Fibroblast of lung (primary cell): ENCODE data around the gene SYNDIG1. TPM values are rescaled to one million over a fixed set of nuclear protein-coding genes. Genes with fewer than 3 reads are reported as not detected.

ENCODE experiments used
- DNase-seq, 2 donors: peaks; one replicate each; pipeline versions ENCODE4 v3.0.0 to v3.0.0-alpha.2; 2010; ENCODE audit warnings: low read depth in 2 of 2
- H2AFZ ChIP-seq: 2 replicates; pipeline ENCODE4 v1.5.1; 2012; ENCODE audit warnings: low read length, control low read depth, inconsistent platforms
- H3K27ac ChIP-seq: 2 replicates; pipeline ENCODE4 v1.5.1; 2011; ENCODE audit warnings: low read length, control low read depth; ENCODE audit not compliant: insufficient read depth
- H3K27me3 ChIP-seq: 2 replicates; pipeline ENCODE4 v1.5.1; 2011; ENCODE audit warnings: mild to moderate bottlenecking, low read length; ENCODE audit not compliant: control insufficient read depth, insufficient read depth
- H3K36me3 ChIP-seq: 2 replicates; pipeline ENCODE4 v1.5.1; 2011; ENCODE audit warnings: low read length; ENCODE audit not compliant: control insufficient read depth, insufficient read depth
- H3K4me1 ChIP-seq: 2 replicates; pipeline ENCODE4 v1.5.1; 2011; ENCODE audit warnings: low read length; ENCODE audit not compliant: control insufficient read depth, insufficient read depth; ENCODE audit errors: extremely low read depth
- H3K4me2 ChIP-seq: 2 replicates; pipeline ENCODE4 v1.5.1; 2011; ENCODE audit warnings: low read length, control low read depth; ENCODE audit not compliant: insufficient read depth; ENCODE audit errors: extremely low read depth
- H3K4me3 ChIP-seq, 4 experiments: fragments of 200-600 bp in 1 of 4; sonication (generic) in 1 of 4; replicated peaks in 1 of 4; 2 replicates each; pipeline ENCODE4 v1.5.1; 2011 to 2016; ENCODE audit warnings: low read length in 4 of 4, low read depth in 3 of 4, mild to moderate bottlenecking in 3 of 4, control low read depth in 2 of 4, inconsistent platforms in 1 of 4, mixed read lengths in 1 of 4; ENCODE audit not compliant: insufficient read depth in 1 of 4; ENCODE audit errors: control extremely low read depth in 1 of 4
- H3K79me2 ChIP-seq: 2 replicates; pipeline ENCODE4 v1.5.1; 2012; ENCODE audit warnings: mild to moderate bottlenecking, low read length, inconsistent platforms; ENCODE audit not compliant: control insufficient read depth, insufficient read depth
- H3K9ac ChIP-seq: 2 replicates; pipeline ENCODE4 v1.5.1; 2011; ENCODE audit warnings: mild to moderate bottlenecking, low read length, control low read depth; ENCODE audit not compliant: insufficient read depth
- H3K9me3 ChIP-seq: 2 replicates; pipeline ENCODE4 v1.5.1; 2012; ENCODE audit warnings: low read depth, low read length; ENCODE audit not compliant: control insufficient read depth, insufficient read depth
- H4K20me1 ChIP-seq: 2 replicates; pipeline ENCODE4 v1.5.1; 2011; ENCODE audit warnings: low read length; ENCODE audit not compliant: control insufficient read depth, insufficient read depth; ENCODE audit errors: extremely low read depth
- CTCF ChIP-seq, 2 donors: IDR thresholded peaks in 1 of 2; conservative IDR thresholded peaks in 1 of 2; 1 replicate in 1 of 2; 2 replicates in 1 of 2; pipeline ENCODE4 v1.5.1; 2011 to 2012; ENCODE audit warnings: low read length in 2 of 2, control low read depth in 1 of 2, inconsistent platforms in 1 of 2, low read depth in 1 of 2, mild to moderate bottlenecking in 1 of 2
- EZH2 ChIP-seq: IDR thresholded peaks from 2 replicates; pipeline ENCODE4 v1.5.1; 2012; ENCODE audit warnings: low read length, control low read depth, mild to moderate bottlenecking; ENCODE audit errors: missing control alignments
- polyA plus RNA-seq, 2 donors: library from polyadenylated mRNA; depleted of rRNA in 1 of 2; stranded (reverse) in 1 of 2; unstranded in 1 of 2; fragments of >200 nt; gene quantifications; 2 replicates each; pipeline ENCODE4 v1.2.1, GENCODE V29; 2011 to 2012; ENCODE audit warnings: missing spikeins in 1 of 2
- total RNA-seq: library from RNA; depleted of rRNA; stranded (reverse); fragments of >200 nt; gene quantifications from 2 replicates; pipeline ENCODE4 v1.2.1, GENCODE V29; 2014

Gene SYNDIG1
- total and polyA plus RNA-seq, 2 donors (not counting 1 experiment from before 2014, with no cell fraction given) = 0.02 to 0.17 TPM

- Histone ChIP-seq H3K27me3 (no peaks in the 10 kb centered on the region), H3K4me2 (no peak overlapping the region), H2AFZ (no peak overlapping the region), H3K4me1 (no peaks in the 10 kb centered on the region), H3K27ac (no peak overlapping the region), H3K9ac (no peak overlapping the region), H3K4me3 (no peak overlapping the region), H3K9me3 (no peaks in the 10 kb centered on the region), H4K20me1 (no peaks in the 10 kb centered on the region), H3K36me3 (no peaks in the 10 kb centered on the region), H3K79me2 (no peaks in the 10 kb centered on the region)
- peak in 1 of 2 donors; percentile 53 for DNase-seq
- TF ChIP-seq EZH2 (no peak), CTCF (conservative IDR thresholded peaks at IDR 0.05 in 1 of 2, IDR thresholded peaks at IDR 0.05 in 1 of 2; ENCODE audit: low read depth in 1 of 2, low read length in 2 of 2) (no peak)
These were observed 141.1 kb downstream of the SYNDIG1 start for GRCh38 chr20:24610341-24611115.

GRCh38 chr20:24611360-24612140 is 142.1 kb downstream of the SYNDIG1 start:
- peaks cover under 1% of the 10 kb centered on the region for H3K27me3 ChIP-seq
- no peaks in the 10 kb centered on the region for H3K79me2 ChIP-seq
- no peak overlapping the region for H2AFZ ChIP-seq
- H3K36me3 ChIP-seq = no peaks in the 10 kb centered on the region
- no peak overlapping the region for H3K9ac ChIP-seq
- no peak overlapping the region for H3K4me3 ChIP-seq
- H3K4me1 ChIP-seq = no peaks in the 10 kb centered on the region
- DNase-seq = no peak
- H4K20me1 ChIP-seq = no peaks in the 10 kb centered on the region
- no peak overlapping the region for H3K4me2 ChIP-seq
- TF ChIP-seq CTCF (conservative IDR thresholded peaks at IDR 0.05 in 1 of 2, IDR thresholded peaks at IDR 0.05 in 1 of 2; ENCODE audit: low read depth in 1 of 2, low read length in 2 of 2) (no peak), EZH2 (no peak)
- no peaks in the 10 kb centered on the region for H3K9me3 ChIP-seq
- H3K27ac ChIP-seq = no peak overlapping the region
